NB4 (cell line): Measurements from ENCODE around the gene CAMK2A.

ENCODE experiments used
- DNase-seq: peaks from one replicate; pipeline ENCODE4 v3.0.0; 2010; ENCODE audit warnings: low read depth
- H3K4me3 ChIP-seq: one replicate; pipeline ENCODE4 v1.5.1; 2011; ENCODE audit warnings: mild to moderate bottlenecking, low read depth, low read length, moderate library complexity
- CTCF ChIP-seq: IDR thresholded peaks from one replicate; pipeline ENCODE4 v1.5.1; 2012; ENCODE audit warnings: low read depth, low read length
- MAX ChIP-seq: IDR thresholded peaks from 2 replicates; pipeline ENCODE4 v1.6.1; 2011; ENCODE audit warnings: low read depth, low read length
- MYC ChIP-seq: IDR thresholded peaks from 2 replicates; pipeline ENCODE4 v1.6.1; 2011; ENCODE audit warnings: low read depth, low read length
- POLR2A ChIP-seq: IDR thresholded peaks from 2 replicates; pipeline ENCODE4 v1.6.1; 2011; ENCODE audit warnings: mild to moderate bottlenecking; ENCODE audit not compliant: insufficient read length; ENCODE audit errors: extremely low read depth

CAMK2A gene

GRCh38 chr5:150271923-150272322 is 17.6 kb downstream of the CAMK2A start:
- H3K4me3 ChIP-seq = no peak overlapping the region
- DNase-seq = no peak
- TF ChIP-seq MAX (no peak), CTCF (no peak), POLR2A (no peak), MYC (no peak)

- no peak for DNase-seq
- H3K4me3 ChIP-seq = no peak overlapping the region
- TF ChIP-seq CTCF (no peak), MAX (no peak), MYC (no peak), POLR2A (no peak)
Observed at GRCh38 chr5:150271296-150271692, 18.3 kb downstream of the CAMK2A start.

GRCh38 chr5:150270541-150271295 is 18.9 kb downstream of the CAMK2A start:
- no peak overlapping the region for H3K4me3 ChIP-seq
- TF ChIP-seq MYC (no peak), CTCF (no peak), MAX (no peak), POLR2A (no peak)
- no peak for DNase-seq

- TF ChIP-seq POLR2A = no peak
- no peak for TF ChIP-seq CTCF
- TF ChIP-seq MAX = no peak
- no peak overlapping the region for H3K4me3 ChIP-seq
- DNase-seq = no peak
Observed at GRCh38 chr5:150266871-150267291, 22.7 kb downstream of the CAMK2A start.

- DNase-seq = no peak
- TF ChIP-seq MYC (no peak), CTCF (no peak), MAX (no peak), POLR2A (no peak)
- no peak overlapping the region for H3K4me3 ChIP-seq
Observed at GRCh38 chr5:150265870-150266383, 23.6 kb downstream of the CAMK2A start.
